HEK293 (cell line): ENCODE results near the gene RNF217.

Experiments used
- CTCF ChIA-PET: fragments of 350-600 bp; formaldehyde crosslinking; extraction: SDS; loops from one replicate; lab custom pipeline; 2021; ENCODE audit warnings: antibody characterized with exemption; lab: Yijun Ruan, JAX
- POLR2A ChIA-PET: fragments of 300-600 bp; formaldehyde crosslinking; extraction: SDS; loops from one replicate; lab custom pipeline; 2020; ENCODE audit warnings: antibody characterized with exemption, inconsistent platforms; lab: Yijun Ruan, JAX
- H3K27ac ChIP-seq: fragments of 200-500 bp; sonication (Bioruptor generic); 2 replicates; pipeline ENCODE4 v1.5.1; 2014; ENCODE audit warnings: low read depth, low read length, control low read depth, inconsistent platforms; ENCODE audit errors: extremely low read depth
- H3K36me3 ChIP-seq, 2 experiments: fragments of 200-500 bp in 1 of 2; sonication (Bioruptor generic) in 1 of 2; 1 replicate in 1 of 2; 2 replicates in 1 of 2; pipeline ENCODE4 v1.5.1; 2014 to 2017; ENCODE audit warnings: inconsistent platforms in 2 of 2, low read length in 2 of 2; ENCODE audit not compliant: control insufficient read depth in 2 of 2, insufficient read depth in 1 of 2
- H3K4me1 ChIP-seq: fragments of 200-500 bp; sonication (Bioruptor generic); 2 replicates; pipeline ENCODE4 v1.5.1; 2014; ENCODE audit warnings: mild to moderate bottlenecking, low read length, inconsistent platforms; ENCODE audit not compliant: control insufficient read depth, insufficient read depth
- H3K4me3 ChIP-seq: 2 replicates; pipeline ENCODE4 v1.5.1; 2011; ENCODE audit warnings: low read depth, mild to moderate bottlenecking, control low read depth, low read length, moderate library complexity
- H3K9me3 ChIP-seq: fragments of 200-500 bp; sonication (Bioruptor generic); 2 replicates; pipeline ENCODE4 v1.5.1; 2014; ENCODE audit warnings: low read depth, low read length, inconsistent platforms; ENCODE audit not compliant: control insufficient read depth, insufficient read depth
- KLF1 ChIP-seq: fragments of 450-650 bp; formaldehyde crosslinking; IDR thresholded peaks from 2 replicates; pipeline ENCODE4 v1.5.1; 2016; ENCODE audit warnings: missing biosample characterization, missing genetic modification characterization
- ZEB2 ChIP-seq: fragments of 450-650 bp; formaldehyde crosslinking; IDR thresholded peaks from 2 replicates; pipeline ENCODE4 v1.5.1; 2016; ENCODE audit warnings: missing biosample characterization, missing genetic modification characterization
- ZNF157 ChIP-seq: fragments of 450-650 bp; formaldehyde crosslinking; IDR thresholded peaks from 2 replicates; pipeline ENCODE4 v1.5.1; 2016; ENCODE audit warnings: missing biosample characterization, missing genetic modification characterization
- ZNF221 ChIP-seq: fragments of 450-650 bp; formaldehyde crosslinking; IDR thresholded peaks from 2 replicates; pipeline ENCODE4 v1.5.1; 2017; ENCODE audit warnings: missing biosample characterization, missing genetic modification characterization, borderline replicate concordance
- ZNF223 ChIP-seq: fragments of 450-650 bp; formaldehyde crosslinking; IDR thresholded peaks from 2 replicates; pipeline ENCODE4 v1.5.1; 2016; ENCODE audit warnings: missing biosample characterization, missing genetic modification characterization
- ZNF366 ChIP-seq: fragments of 450-650 bp; formaldehyde crosslinking; conservative IDR thresholded peaks from 2 replicates; pipeline ENCODE4 v1.5.1; 2016; ENCODE audit warnings: missing biosample characterization, missing genetic modification characterization
- ZNF560 ChIP-seq: fragments of 450-650 bp; formaldehyde crosslinking; IDR thresholded peaks from 2 replicates; pipeline ENCODE4 v1.5.1; 2017; ENCODE audit warnings: missing biosample characterization, missing genetic modification characterization, borderline replicate concordance
- ZNF624 ChIP-seq: fragments of 450-650 bp; formaldehyde crosslinking; IDR thresholded peaks from 2 replicates; pipeline ENCODE4 v1.5.1; 2017; ENCODE audit warnings: missing biosample characterization, missing genetic modification characterization
- ZNF701 ChIP-seq: fragments of 450-650 bp; formaldehyde crosslinking; IDR thresholded peaks from 2 replicates; pipeline ENCODE4 v1.5.1; 2016; ENCODE audit warnings: missing biosample characterization, missing genetic modification characterization
- TF ChIP-seq, protein P1 (sequence below): fragments of 450-650 bp; formaldehyde crosslinking; IDR thresholded peaks from 2 replicates; pipeline ENCODE4 v1.5.1; 2016; ENCODE audit warnings: missing biosample characterization, missing genetic modification characterization, borderline replicate concordance
- TF ChIP-seq, protein P2 (sequence below): fragments of 450-650 bp; formaldehyde crosslinking; IDR thresholded peaks from 2 replicates; pipeline ENCODE4 v1.5.1; 2016; ENCODE audit warnings: missing biosample characterization, missing genetic modification characterization
- TF ChIP-seq, protein P3 (sequence below): fragments of 450-650 bp; formaldehyde crosslinking; IDR thresholded peaks from 2 replicates; pipeline ENCODE4 v1.5.1; 2016; ENCODE audit warnings: missing biosample characterization, missing genetic modification characterization
- TF ChIP-seq, protein P4 (sequence below): fragments of 450-650 bp; formaldehyde crosslinking; IDR thresholded peaks from 2 replicates; pipeline ENCODE4 v1.5.1; 2016; ENCODE audit warnings: missing biosample characterization, missing genetic modification characterization
- TF ChIP-seq, protein P5 (sequence below): fragments of 450-650 bp; IDR thresholded peaks from 2 replicates; pipeline ENCODE4 v1.5.1; 2018; ENCODE audit warnings: missing biosample characterization, missing genetic modification characterization
- TF ChIP-seq, protein P6 (sequence below): fragments of 450-650 bp; formaldehyde crosslinking; IDR thresholded peaks from 2 replicates; pipeline ENCODE4 v1.5.1; 2016; ENCODE audit warnings: missing biosample characterization, missing genetic modification characterization, low read depth
- TF ChIP-seq, protein P7 (sequence below): fragments of 450-650 bp; formaldehyde crosslinking; IDR thresholded peaks from 2 replicates; pipeline ENCODE4 v1.5.1; 2016; ENCODE audit warnings: missing biosample characterization, missing genetic modification characterization, borderline replicate concordance

The RNF217 gene

DNA sequence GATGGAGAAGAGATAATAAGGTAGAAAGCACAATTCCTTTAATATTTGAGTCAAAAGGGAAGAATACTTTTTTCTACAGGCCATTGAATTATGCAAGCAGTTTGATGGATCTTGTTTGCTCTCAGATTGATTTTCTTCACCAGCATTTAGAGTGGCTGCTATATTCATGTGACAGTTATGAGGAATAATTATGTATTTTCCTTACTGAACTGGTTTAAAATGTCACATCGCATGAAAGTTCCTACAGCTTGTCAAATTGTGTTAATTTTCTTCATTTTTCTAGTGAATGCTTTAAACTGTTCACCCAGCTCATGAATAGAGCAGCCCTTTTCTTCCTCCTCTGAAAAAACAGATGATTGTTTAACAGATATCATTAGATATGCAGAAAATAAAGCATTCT is 153.9 kb downstream of the RNF217 start:
- Histone ChIP-seq H3K9me3 (no peaks in the 10 kb centered on the region), H3K36me3 (no peaks in the 10 kb centered on the region), H3K4me1 (no peaks in the 10 kb centered on the region), H3K4me3 (no peak overlapping the region), H3K27ac (no peak overlapping the region)
- ChIA-PET POLR2A (no interaction called here), CTCF (interaction anchor here (0.6 to 1.8 kb wide), 8 partner anchors 8 to 622 kb away, joined by 3 to 8 read pairs (median 4); no protein-coding TSS in a partner anchor)
- TF ChIP-seq ZNF701 (tag by site-specific recombination) (no peak), ZNF157 (tag by site-specific recombination) (no peak), KLF1 (tag by site-specific recombination) (no peak), ZEB2 (tag by site-specific recombination) (no peak), ZNF223 (tag by site-specific recombination) (no peak)
- TF ChIP-seq, protein P1, sequence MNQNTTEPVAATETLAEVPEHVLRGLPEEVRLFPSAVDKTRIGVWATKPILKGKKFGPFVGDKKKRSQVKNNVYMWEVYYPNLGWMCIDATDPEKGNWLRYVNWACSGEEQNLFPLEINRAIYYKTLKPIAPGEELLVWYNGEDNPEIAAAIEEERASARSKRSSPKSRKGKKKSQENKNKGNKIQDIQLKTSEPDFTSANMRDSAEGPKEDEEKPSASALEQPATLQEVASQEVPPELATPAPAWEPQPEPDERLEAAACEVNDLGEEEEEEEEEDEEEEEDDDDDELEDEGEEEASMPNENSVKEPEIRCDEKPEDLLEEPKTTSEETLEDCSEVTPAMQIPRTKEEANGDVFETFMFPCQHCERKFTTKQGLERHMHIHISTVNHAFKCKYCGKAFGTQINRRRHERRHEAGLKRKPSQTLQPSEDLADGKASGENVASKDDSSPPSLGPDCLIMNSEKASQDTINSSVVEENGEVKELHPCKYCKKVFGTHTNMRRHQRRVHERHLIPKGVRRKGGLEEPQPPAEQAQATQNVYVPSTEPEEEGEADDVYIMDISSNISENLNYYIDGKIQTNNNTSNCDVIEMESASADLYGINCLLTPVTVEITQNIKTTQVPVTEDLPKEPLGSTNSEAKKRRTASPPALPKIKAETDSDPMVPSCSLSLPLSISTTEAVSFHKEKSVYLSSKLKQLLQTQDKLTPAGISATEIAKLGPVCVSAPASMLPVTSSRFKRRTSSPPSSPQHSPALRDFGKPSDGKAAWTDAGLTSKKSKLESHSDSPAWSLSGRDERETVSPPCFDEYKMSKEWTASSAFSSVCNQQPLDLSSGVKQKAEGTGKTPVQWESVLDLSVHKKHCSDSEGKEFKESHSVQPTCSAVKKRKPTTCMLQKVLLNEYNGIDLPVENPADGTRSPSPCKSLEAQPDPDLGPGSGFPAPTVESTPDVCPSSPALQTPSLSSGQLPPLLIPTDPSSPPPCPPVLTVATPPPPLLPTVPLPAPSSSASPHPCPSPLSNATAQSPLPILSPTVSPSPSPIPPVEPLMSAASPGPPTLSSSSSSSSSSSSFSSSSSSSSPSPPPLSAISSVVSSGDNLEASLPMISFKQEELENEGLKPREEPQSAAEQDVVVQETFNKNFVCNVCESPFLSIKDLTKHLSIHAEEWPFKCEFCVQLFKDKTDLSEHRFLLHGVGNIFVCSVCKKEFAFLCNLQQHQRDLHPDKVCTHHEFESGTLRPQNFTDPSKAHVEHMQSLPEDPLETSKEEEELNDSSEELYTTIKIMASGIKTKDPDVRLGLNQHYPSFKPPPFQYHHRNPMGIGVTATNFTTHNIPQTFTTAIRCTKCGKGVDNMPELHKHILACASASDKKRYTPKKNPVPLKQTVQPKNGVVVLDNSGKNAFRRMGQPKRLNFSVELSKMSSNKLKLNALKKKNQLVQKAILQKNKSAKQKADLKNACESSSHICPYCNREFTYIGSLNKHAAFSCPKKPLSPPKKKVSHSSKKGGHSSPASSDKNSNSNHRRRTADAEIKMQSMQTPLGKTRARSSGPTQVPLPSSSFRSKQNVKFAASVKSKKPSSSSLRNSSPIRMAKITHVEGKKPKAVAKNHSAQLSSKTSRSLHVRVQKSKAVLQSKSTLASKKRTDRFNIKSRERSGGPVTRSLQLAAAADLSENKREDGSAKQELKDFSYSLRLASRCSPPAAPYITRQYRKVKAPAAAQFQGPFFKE (tag by site-specific recombination): no peak
- TF ChIP-seq, protein P2, sequence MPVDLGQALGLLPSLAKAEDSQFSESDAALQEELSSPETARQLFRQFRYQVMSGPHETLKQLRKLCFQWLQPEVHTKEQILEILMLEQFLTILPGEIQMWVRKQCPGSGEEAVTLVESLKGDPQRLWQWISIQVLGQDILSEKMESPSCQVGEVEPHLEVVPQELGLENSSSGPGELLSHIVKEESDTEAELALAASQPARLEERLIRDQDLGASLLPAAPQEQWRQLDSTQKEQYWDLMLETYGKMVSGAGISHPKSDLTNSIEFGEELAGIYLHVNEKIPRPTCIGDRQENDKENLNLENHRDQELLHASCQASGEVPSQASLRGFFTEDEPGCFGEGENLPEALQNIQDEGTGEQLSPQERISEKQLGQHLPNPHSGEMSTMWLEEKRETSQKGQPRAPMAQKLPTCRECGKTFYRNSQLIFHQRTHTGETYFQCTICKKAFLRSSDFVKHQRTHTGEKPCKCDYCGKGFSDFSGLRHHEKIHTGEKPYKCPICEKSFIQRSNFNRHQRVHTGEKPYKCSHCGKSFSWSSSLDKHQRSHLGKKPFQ (tag by site-specific recombination): no peak
- TF ChIP-seq, protein P3, sequence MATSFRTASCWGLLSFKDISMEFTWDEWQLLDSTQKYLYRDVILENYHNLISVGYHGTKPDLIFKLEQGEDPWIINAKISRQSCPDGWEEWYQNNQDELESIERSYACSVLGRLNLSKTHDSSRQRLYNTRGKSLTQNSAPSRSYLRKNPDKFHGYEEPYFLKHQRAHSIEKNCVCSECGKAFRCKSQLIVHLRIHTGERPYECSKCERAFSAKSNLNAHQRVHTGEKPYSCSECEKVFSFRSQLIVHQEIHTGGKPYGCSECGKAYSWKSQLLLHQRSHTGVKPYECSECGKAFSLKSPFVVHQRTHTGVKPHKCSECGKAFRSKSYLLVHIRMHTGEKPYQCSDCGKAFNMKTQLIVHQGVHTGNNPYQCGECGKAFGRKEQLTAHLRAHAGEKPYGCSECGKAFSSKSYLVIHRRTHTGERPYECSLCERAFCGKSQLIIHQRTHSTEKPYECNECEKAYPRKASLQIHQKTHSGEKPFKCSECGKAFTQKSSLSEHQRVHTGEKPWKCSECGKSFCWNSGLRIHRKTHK: no peak
- TF ChIP-seq, protein P4, sequence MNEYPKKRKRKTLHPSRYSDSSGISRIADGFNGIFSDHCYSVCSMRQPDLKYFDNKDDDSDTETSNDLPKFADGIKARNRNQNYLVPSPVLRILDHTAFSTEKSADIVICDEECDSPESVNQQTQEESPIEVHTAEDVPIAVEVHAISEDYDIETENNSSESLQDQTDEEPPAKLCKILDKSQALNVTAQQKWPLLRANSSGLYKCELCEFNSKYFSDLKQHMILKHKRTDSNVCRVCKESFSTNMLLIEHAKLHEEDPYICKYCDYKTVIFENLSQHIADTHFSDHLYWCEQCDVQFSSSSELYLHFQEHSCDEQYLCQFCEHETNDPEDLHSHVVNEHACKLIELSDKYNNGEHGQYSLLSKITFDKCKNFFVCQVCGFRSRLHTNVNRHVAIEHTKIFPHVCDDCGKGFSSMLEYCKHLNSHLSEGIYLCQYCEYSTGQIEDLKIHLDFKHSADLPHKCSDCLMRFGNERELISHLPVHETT (tag by site-specific recombination): no peak
- TF ChIP-seq, protein P5, sequence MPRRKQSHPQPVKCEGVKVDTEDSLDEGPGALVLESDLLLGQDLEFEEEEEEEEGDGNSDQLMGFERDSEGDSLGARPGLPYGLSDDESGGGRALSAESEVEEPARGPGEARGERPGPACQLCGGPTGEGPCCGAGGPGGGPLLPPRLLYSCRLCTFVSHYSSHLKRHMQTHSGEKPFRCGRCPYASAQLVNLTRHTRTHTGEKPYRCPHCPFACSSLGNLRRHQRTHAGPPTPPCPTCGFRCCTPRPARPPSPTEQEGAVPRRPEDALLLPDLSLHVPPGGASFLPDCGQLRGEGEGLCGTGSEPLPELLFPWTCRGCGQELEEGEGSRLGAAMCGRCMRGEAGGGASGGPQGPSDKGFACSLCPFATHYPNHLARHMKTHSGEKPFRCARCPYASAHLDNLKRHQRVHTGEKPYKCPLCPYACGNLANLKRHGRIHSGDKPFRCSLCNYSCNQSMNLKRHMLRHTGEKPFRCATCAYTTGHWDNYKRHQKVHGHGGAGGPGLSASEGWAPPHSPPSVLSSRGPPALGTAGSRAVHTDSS (tag by site-specific recombination): no peak

DNA sequence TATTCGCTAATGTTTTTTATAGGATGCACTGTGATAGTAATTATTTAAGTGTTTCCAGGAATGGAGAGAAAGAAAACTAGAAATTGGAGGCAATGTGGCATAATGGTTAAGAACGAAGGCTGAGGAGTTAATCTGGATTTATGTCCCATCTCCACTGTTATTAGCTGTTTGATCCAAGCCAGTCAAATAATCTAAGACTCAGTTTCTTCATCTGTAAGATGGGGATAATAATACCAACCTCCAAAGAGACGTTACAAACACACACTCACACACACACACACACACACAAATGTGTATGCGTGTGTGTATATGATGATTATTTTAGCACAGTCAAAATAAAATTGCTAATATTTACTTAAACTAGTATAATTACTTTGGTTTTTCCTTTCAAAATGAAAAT is 154.5 kb downstream of the RNF217 start:
- ChIA-PET POLR2A (no interaction called here), CTCF (interaction anchor here (0.6 to 1.8 kb wide), 4 partner anchors 34 to 623 kb away, joined by 3 to 8 read pairs (median 4); no protein-coding TSS in a partner anchor)
- Histone ChIP-seq H3K4me3 (no peak overlapping the region), H3K9me3 (no peaks in the 10 kb centered on the region), H3K27ac (no peak overlapping the region), H3K4me1 (no peaks in the 10 kb centered on the region), H3K36me3 (no peaks in the 10 kb centered on the region)
- TF ChIP-seq ZNF221 (tag by site-specific recombination) (no peak), ZNF560 (no peak), ZNF366 (tag by site-specific recombination) (no peak), ZNF624 (tag by site-specific recombination) (no peak)
- TF ChIP-seq, protein P6, sequence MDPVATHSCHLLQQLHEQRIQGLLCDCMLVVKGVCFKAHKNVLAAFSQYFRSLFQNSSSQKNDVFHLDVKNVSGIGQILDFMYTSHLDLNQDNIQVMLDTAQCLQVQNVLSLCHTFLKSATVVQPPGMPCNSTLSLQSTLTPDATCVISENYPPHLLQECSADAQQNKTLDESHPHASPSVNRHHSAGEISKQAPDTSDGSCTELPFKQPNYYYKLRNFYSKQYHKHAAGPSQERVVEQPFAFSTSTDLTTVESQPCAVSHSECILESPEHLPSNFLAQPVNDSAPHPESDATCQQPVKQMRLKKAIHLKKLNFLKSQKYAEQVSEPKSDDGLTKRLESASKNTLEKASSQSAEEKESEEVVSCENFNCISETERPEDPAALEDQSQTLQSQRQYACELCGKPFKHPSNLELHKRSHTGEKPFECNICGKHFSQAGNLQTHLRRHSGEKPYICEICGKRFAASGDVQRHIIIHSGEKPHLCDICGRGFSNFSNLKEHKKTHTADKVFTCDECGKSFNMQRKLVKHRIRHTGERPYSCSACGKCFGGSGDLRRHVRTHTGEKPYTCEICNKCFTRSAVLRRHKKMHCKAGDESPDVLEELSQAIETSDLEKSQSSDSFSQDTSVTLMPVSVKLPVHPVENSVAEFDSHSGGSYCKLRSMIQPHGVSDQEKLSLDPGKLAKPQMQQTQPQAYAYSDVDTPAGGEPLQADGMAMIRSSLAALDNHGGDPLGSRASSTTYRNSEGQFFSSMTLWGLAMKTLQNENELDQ: no peak
- TF ChIP-seq, protein P7, sequence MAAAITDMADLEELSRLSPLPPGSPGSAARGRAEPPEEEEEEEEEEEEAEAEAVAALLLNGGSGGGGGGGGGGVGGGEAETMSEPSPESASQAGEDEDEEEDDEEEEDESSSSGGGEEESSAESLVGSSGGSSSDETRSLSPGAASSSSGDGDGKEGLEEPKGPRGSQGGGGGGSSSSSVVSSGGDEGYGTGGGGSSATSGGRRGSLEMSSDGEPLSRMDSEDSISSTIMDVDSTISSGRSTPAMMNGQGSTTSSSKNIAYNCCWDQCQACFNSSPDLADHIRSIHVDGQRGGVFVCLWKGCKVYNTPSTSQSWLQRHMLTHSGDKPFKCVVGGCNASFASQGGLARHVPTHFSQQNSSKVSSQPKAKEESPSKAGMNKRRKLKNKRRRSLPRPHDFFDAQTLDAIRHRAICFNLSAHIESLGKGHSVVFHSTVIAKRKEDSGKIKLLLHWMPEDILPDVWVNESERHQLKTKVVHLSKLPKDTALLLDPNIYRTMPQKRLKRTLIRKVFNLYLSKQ: no peak
- TF ChIP-seq, protein P3: no peak
